SK-N-SH (cell line): ENCODE data around the gene SIM2.

Experiments
- CTCF ChIP-seq: fragments of 200-600 bp; sonication (generic); IDR thresholded peaks from 2 replicates; pipeline ENCODE4 v1.6.1; 2017; ENCODE audit warnings: antibody characterized with exemption, mild to moderate bottlenecking, moderate library complexity
- MXI1 ChIP-seq: IDR thresholded peaks from 2 replicates; pipeline ENCODE4 v1.6.1; 2012; ENCODE audit warnings: mild to moderate bottlenecking, low read depth, low read length, improper control_type of control experiment
- NFIC ChIP-seq: IDR thresholded peaks from 2 replicates; pipeline ENCODE4 v1.4.0; 2012; ENCODE audit warnings: borderline replicate concordance
- RCOR1 ChIP-seq: fragments of 150-350 bp; IDR thresholded peaks from 2 replicates; pipeline ENCODE4 v1.6.1; 2017; ENCODE audit warnings: antibody characterized with exemption, low read length
- REST ChIP-seq: IDR thresholded peaks from 2 replicates; pipeline ENCODE4 v1.6.1; 2012; ENCODE audit warnings: mild to moderate bottlenecking, low read depth, low read length, moderate library complexity
- SIN3A ChIP-seq: IDR thresholded peaks from 2 replicates; pipeline ENCODE4 v1.6.1; 2012; ENCODE audit warnings: low read depth, mild to moderate bottlenecking, low read length, moderate library complexity, borderline replicate concordance
- TCF12 ChIP-seq: IDR thresholded peaks from 2 replicates; pipeline ENCODE4 v1.4.0; 2012
- TEAD4 ChIP-seq: IDR thresholded peaks from 2 replicates; pipeline ENCODE4 v1.4.0; 2012; ENCODE audit warnings: mild to moderate bottlenecking, borderline replicate concordance; ENCODE audit not compliant: insufficient read depth
- YY1 ChIP-seq: IDR thresholded peaks from 2 replicates; pipeline ENCODE4 v1.4.0; 2012; ENCODE audit warnings: low read depth, mild to moderate bottlenecking

- no peak for TF ChIP-seq CTCF
- TF ChIP-seq MXI1: no peak
- TF ChIP-seq NFIC: no peak
- no peak for TF ChIP-seq RCOR1
- TF ChIP-seq REST: no peak
- no peak for TF ChIP-seq TCF12
- TF ChIP-seq SIN3A: no peak
- no peak for TF ChIP-seq YY1
- no peak for TF ChIP-seq TEAD4
Measured at GRCh38 chr21:36717976-36718375, 19.1 kb downstream of the SIM2 start.
